HT-29 (cell line): ENCODE measurements around the gene PRPF18. TPM values are rescaled to one million over a fixed set of nuclear protein-coding genes. Genes with fewer than 3 reads are reported as not detected.
A peak's percentile ranks its signal among the peaks of the same experiment; 100 is the strongest.
"Not testable (repeated sequence)": the region's sequence is repeated elsewhere in the genome, so short reads cannot be mapped to it uniquely, and the experiment has no call there.

Source experiments
- DNase-seq: peaks from one replicate; pipeline ENCODE4 v3.0.0-alpha.2; 2015; ENCODE audit warnings: low spot score
- total RNA-seq: library from RNA; depleted of rRNA; stranded (reverse); fragments of >200 nt; shearing (Covaris generic); gene quantifications from 2 replicates; pipeline ENCODE4 v1.2.3, GENCODE V29; 2014; rRNA removed

The PRPF18 gene, protein sequence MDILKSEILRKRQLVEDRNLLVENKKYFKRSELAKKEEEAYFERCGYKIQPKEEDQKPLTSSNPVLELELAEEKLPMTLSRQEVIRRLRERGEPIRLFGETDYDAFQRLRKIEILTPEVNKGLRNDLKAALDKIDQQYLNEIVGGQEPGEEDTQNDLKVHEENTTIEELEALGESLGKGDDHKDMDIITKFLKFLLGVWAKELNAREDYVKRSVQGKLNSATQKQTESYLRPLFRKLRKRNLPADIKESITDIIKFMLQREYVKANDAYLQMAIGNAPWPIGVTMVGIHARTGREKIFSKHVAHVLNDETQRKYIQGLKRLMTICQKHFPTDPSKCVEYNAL
- 15.2 and 18.3 TPM in 2 replicates for total RNA-seq

DNA sequence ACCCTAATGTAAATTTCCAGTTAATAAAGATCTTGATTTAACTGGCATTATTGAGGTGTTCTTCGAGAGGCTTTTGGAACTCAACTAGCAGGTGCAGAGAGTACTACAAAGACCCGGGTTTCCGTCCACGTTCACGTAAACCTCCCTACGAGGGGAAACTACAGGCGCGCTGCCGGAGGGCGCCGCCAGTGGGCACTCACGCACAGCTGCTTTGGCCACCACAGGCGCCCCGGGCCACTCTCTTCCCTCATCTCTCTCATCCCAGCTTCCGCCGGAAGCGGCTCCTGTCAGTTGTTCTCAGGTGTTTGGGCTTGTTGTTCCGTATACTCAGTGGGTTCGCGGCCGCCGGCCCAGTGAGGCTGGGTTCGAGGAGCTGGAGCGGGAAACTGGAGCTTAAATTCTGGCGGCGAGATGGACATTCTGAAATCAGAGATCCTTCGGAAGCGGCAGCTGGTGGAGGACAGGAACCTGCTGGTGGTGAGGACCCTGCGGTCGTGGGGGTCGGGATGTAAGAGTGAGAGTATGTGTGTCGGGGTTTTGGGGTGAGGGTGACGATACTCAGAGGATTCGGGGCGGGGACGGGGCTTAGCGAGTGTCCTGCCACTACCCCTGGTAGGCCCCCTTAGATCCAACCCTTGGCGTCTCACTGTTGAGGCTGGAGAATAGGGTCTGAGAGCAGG lies at the start of gene PRPF18:
TSS of gene PRPF18 (plus strand) at position 290 of the 680 bp plus-strand sequence. CDS start at position 412, 122 bp downstream.
- peak; percentile 97 for DNase-seq

DNA sequence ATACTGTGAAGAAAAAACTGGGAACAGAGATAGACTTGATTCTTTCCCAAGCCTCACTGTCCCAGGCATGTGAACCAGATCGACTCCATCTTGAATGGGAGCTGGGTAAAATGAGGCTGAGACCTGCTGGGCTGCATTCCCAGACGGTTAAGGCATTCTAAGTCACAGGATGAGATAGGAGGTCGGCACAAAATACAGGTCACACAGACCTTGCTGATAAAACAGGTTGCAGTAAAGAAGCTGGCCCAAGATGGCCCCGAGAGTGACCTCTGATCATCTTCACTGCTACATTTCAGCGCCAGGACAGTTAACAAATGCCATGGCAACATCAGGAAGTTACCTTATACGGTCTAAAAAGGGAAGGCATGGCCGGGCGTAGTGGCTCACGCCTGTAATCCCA lies 48.8 kb upstream of the PRPF18 start:
- DNase-seq: not testable (repeated sequence)

DNA sequence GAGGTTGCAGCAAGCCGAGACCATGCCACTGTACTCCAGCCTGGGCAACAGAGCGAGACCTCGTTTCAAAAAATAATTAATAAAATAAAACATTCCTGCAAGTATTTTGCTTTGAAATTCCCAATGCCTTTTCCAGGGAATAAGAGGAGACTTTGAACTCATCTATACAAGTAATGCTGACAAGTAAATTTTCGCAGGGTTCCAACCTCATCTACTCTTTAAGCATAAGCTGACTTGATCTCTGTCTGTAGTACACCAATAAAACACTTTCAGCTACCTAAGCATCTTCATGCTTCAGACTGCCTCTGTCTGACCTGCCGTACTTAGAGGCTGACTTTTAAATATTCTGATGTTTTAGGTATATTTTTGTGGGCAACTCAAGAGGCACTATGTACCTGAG lies 44.2 kb upstream of the PRPF18 start:
- DNase-seq: no peak

DNA sequence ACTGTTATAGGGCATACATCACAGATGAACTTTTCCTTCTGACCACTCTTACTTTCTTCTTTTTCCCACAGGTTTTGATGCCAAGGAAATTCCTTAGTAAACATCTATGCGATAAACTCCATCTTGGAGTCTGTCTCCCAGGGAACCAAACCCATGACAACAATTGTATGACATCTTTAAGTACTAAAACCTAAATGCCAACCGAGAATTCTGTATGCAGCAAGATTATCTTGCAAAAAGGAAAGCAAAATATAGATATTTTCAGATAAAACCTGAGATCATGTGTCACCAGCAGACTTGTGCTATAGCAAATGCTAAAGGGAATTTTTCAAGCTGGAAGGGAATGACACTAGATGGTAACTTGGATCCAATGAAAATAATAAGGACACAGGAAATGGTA lies 36.0 kb upstream of the PRPF18 start:
- no peak for DNase-seq

DNA sequence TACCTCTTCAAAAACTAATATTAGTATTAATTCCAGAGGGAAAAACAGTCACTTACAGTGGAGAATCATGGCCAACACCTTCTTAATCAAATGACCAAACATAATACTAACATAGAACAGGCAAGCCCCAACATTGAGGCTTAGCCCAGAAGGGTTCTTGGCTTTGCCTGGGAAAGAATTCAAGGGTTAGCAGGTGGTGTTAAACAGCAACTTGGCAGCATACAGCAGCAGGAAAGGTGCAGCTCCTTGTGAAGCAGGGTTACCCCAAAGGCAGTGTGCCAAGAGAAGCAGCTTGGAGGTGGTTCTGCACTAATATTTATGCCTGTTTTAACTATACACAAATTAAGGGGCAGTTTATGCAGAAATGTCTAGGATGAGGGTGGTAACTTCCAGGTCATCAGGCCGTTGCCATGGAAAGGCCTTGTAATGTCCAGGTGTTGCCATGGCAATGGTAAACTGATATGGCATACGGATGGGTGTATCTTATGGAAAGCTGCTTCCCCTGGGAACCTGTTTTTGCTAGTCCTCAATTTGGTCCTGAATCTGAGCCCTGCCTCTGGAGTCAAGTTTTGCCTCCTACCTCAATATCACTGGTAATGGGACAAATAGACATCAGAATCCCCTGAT lies 30.8 kb upstream of the PRPF18 start:
- peak; percentile 10 for DNase-seq

DNA sequence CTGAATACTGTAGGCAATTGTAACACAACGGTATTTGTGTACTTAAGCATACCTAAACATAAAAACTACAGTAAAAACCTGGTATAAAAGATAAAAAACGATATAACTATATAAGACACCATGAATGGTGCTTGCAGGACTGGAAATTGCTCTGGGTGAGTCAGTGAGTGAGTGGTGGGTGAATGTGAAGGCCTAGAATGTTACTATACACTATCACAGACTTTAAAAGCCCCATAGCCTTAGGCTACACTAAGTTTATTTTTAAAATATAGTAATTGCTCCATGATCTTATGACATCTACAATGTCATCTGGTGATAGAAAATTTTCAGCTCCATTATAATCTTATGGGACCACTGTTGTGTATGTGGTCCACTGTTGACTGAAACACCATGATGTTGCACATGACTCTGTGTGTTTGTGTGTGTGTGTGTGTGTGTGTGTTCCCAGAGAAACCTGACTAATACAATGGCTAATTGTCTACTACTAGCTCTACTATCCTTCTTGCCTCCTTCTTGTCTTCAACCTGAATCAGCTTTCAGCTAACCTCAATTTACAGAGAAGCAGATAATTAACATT lies 27.6 kb upstream of the PRPF18 start:
- DNase-seq: no peak

DNA sequence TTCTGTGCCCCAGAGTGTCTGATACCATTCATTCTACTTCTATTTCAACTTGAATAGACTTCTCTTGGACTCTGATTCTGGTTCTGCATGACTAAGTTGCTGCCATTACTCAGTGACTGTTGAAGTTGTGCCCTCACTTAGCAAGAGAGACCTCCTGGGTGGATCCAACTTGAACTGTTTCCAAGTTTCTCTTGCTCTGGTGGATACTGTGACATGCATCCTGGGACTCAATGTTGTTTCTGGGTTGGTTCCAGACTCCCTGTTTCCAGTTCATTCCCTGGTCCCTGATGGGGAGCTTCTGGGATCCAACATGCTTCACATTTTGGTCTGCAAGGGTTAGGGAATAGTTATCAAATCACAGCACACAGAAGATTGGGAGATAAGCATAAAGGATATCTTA lies 26.2 kb upstream of the PRPF18 start:
- no peak for DNase-seq

DNA sequence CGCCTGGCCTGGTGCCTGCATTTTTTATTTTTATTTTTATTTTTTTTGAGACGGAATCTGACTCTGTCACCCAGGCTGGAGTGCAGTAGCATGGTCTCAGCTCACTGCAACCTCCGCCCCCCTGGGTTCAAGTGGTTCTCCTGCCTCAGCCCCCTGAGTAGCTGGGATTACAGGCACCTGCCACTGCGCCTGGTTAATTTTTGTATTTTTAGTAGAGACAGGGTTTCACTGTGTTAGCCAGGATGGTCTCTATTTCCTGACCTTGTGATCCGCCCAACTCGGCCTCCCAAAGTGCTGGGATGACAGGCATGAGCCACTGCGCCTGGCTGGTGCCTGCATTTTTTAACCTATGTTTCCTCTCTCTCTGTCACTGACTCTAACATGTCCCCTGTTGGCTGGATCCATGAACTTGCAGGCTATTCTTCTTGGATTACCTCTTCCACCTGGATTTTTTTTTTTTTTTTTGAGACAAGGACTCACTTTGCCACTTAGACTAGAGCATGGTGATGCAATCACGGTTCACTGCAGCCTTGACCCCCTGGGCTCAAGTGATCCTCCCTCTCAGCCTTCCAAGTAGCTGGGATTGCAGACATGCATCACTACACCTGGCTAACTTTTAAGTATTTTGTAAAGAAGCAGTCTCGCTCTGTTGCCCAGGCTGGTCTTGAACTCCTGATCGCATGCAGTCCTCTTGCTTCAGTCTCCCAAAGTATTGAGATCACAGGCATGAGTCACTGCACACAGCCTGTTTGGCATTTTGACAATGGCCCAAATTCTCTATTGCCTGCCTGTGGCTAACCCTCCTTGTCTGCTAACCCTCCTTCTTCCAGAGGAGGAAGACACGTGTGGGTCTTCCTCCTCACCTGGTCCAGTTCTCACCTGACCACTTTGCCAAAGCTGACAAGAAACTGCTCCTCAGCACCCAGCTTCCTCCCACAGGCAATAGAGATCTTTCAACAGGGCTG lies 23.0 kb upstream of the PRPF18 start:
- DNase-seq: no peak

DNA sequence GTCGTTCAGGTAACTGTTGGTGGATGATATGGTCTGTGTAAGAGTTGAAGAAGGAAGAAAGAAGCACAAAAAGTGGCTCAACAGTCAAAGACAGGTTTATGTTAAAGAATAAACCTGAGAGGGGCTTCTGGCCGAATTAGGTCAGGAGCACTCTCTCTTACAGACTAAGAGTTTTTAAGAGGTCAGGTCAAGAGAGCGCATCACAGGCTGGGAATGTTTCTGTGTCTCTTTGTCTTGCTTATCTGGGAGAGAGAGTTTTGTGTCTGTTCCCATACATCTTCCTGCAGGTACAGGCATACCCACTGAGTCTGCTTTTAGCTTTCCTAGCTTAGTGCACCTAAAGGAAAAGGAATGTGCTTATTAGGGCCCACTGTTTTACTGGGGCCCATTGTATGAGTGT lies 22.2 kb upstream of the PRPF18 start:
- DNase-seq: no peak

DNA sequence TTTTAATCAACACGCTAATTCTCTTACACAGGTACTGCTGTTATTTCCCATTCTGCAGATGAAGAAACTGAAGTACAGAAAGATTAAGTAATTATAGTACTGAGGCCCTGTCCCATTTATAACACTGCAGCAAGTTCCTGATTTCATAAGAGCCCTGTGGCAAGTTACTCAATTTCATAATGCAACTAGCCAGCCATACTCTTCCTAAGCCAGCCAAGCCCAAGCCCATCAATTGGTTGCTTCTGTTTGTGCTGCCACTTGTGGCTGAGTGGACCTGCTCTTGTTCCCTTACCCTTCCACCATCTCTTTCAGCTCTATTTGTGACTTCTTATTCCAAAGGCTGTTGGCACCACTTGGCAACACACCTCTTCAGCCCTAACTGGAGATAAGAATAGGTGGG lies 19.7 kb upstream of the PRPF18 start:
- no peak for DNase-seq

DNA sequence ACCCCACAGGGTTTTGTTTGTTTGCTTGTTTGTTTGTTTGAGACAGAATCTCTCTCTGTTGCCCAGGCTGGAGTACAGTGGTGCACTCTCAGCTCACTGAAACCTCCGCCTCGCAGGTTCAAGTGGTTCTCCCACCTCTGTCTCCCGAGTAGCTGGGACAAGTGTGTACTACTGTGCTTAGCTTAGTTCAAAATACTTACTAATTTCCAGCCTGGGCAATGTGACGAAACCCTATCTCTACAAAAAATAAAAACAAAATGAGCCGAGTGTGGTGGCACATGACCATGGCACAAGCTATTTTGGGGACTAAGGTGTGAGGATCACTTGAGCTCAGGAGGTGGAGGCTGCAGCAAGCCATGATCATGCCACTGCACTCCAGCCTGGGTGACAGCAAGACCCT lies 15.2 kb upstream of the PRPF18 start:
- DNase-seq: no peak

DNA sequence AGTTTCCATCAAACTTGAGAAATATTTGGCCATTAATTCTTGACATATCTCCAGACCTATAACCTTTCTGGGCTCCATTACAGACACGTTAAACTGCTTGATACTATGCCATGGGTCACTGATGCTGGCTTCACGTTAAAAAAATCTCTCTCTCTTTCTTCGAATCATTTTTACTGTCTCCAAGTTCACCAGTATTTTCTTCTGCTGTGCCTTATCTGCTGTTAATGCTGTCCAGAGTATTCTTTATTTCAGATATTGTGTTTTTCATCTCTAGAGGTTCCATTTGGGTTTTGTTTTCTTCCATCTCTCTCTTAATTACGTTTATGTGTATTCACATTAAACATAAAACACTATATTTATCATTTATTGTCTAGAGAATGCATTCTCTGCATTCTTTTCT lies 12.8 kb upstream of the PRPF18 start:
- DNase-seq: no peak

DNA sequence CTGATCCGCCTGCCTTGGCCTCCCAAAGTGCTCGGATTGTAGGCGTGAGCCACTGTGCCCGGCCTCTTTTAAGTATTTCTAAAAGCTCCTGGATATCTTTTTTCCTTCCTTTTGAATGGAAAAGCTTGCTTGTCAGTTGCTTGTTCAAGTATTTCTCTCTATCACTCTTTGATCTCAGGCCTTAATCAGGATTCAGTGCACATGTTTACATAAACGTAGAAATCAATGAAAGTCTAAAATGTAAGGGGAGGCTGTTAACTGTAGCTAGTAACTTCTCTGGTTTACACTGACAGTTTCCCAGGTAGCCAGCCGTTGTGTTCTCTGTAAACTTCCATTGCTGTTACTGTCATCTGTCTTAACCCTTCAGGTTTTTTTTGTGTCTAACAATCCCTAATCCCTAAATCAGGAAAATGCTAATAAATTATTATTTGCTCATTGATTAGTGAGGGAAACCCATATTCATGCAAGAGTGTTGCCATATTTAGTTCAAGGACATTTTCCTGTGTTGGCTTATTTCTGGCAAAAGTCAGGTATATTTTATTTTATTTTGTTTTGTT lies 1.5 kb upstream of the PRPF18 start:
- no peak for DNase-seq

DNA sequence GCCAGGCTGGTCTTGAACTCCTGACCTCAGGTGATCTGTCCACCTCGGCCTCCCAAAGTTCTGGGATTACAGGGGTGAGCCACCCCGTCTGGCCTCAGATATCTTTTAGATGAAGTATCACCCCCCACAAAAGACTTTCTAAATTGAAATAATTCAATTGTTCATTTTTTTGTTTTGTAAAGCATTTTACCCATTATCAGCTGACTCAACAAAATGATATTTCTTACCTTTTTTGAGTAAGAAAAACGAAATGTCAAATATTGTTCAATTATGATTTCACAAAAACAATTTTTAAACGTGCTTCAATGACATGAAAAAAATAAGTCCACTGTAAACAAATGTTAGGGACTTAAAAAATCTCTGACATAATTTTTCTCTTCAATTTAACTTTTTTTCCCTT lies 822 bp upstream of the PRPF18 start:
- no peak for DNase-seq

DNA sequence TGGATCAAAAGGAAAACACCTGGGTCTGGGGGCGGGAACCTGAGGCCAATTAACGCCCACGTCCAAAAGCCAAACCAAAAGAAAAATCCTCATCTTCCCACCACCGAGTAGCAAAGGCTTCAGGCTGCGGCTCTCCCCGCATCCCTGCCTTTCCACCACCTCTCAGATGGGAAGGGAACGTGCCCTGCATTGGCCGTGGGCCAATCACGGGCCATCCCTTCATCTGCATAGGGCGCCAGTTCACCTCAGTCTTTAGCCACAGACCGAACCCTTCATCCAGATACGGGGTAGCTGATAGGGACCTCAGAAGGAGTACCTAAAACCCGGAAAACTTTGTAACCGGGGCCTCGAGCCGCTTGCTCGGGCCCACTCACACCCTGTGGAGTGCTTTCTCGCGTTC lies 626 bp downstream of the PRPF18 start:
- DNase-seq: peak; percentile 21

DNA sequence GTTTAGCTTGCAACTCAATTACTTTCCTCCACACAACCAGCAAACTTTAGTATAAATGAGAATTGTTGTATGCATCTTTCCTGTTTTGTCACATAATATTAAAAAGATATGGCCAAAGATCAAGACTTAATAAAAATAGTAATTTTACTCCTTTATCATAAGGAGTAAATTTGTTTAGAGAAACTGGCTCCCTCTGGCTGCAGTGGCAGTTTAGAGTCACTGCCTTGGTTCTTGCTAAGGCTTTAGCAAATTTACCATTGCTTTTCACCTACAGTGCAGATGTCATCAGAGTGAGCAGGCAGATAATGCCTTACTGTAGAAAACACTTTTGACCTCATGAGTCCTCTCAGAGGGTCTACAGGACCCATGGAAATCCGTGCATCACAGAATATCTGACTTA lies 2.6 kb downstream of the PRPF18 start:
- no peak for DNase-seq

DNA sequence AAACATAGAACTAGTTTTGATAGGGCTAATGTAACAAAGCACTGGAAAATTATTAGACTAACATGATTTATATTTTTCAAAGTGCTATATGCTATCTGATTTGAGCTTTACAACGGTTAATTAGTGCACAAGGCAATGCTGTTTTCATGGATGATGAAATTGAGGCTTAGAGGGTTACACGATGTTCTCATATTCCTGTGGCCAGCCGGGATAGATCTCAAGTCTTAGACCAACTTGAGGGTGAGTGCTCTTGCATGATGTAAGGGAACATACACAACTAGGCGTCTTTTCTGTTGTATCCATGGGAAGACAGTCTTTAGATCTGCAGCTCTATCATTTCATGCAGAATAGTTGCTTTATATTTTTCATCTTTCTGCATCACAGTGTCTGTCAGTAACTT lies 4.1 kb downstream of the PRPF18 start:
- DNase-seq: no peak

DNA sequence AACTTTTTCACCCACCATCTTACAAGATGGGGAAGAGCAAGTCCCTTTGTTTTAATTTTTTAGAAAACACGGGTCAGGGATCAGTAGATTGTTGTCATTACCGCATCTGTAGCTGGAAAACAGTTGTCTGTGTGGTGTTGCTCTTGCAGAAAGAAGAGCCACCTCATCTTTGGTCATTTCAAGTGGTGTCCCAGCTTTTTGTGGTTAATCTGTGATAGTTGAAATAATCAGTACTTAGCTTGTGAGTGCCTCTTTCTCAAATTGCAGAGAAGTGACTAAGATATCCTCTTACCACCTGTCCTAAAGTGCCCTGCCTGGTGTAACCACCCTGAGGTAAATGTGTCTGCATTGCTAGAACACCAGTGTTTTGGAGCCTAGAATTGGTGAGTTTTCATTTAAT lies 5.5 kb downstream of the PRPF18 start:
- no peak for DNase-seq

DNA sequence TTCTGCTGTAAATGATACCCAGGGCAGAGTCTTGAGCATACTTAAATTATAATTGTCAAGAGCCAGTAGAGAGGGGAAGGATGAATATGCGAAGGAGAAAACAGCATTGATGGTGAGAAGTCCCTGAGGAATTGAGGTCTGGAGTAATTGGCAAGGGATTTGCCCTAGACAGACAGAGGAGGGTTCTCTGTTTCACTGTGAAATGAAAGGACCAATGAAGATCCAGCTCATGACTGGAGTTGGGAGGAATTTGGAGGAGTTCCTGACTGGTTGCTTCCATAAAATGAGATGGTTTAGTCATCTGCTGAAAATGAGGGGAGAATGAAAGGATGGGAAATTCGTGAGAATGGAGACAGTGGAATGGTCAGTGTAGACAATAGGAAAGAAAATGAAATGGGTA lies 6.8 kb downstream of the PRPF18 start:
- no peak for DNase-seq

DNA sequence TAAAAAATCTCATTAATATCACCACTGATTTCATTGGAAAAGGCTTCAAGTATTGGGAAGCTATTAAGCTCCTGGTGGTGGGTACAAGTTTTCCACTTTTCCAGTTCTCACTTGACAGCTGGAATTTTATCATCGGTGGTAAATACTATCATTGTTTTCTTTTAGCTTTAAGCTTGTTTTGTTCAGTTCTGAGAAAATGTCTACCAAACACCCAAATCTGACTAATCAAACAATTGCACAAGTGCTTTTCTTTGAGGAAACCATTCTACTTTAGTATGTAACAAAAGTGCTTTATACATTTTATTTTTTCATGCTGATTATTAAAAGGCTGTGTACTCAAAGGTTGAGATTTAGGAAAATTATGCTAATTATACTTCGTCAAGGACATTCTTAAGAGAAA lies 7.9 kb downstream of the PRPF18 start:
- DNase-seq: no peak

DNA sequence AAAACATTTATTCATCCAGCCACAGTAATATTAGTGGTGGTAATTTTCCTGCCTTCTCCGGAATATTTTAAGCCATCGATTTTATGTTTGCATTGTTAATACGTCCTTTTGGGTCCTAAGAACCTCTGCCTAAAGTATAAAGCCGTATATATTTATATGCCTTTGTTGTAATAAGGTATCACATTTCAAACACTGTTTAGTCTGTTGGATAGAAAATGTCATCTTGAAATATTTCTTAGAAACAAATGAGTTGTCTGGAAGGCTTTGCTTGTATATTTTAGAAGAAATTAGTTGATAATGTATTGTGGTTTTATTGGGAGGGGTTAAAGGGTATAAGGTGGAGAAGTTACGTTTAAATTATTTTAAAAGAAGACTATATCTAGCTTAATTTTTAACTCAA lies 11.1 kb downstream of the PRPF18 start:
- DNase-seq: no peak
